Measurements from ENCODE around the gene FGF1.
A peak's percentile ranks its signal among the peaks of the same experiment; 100 is the strongest.

FGF1 gene

GRCh38 chr5:142685418-142686209 lies at the start of gene FGF1:
Gene FGF1 (minus strand): TSS chr5:142686090. CDS start chr5:142614127, 71,963 bp downstream.
- no peak for DNase-seq

GRCh38 chr5:142727735-142728047 lies 41.8 kb upstream of the FGF1 start:
- DNase-seq: no peak

GRCh38 chr5:142726188-142726731 lies 40.4 kb upstream of the FGF1 start:
- no peak for DNase-seq

GRCh38 chr5:142725231-142726187 lies 39.6 kb upstream of the FGF1 start:
- no peak for DNase-seq

DNA sequence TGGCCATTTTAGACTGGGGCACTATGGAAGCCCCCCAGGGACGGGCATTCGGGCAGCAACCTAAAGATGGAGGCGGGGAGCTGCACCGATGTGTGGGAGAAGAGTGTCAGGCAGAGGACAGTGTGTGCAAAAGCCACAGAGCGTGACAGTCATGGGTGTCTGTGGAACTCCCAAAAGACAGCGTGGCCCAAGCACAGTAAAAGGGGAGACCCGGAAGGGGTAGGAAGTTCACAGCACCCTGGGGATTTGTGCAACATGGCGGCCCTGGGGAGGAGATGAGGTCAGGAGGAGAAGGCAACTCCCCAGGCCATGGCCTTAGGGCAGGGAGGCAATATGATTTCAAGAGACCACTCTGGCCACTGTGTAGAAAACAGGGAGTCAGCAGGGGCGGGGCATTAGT lies 38.9 kb upstream of the FGF1 start:
- DNase-seq: no peak

DNA sequence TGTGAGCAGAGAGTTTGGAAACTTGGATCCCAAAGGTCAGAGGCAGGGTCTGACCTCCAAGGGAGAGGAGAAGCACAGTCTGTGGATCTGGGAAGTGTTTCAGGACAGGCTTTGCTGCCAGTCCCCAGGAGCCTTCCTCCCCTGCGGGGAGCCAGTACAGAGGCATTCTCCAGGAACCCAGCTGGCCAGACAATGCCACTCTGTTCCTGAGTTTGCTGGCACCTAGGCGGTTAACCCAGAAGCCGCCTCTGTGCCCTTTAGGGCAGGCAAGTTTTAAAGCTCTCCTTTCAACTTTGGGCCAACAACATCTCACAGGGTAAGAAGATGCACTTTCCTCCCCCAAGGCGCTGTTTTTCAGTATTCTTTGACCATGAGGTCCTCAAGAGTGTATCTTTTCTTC lies 37.0 kb upstream of the FGF1 start:
- DNase-seq: no peak

DNA sequence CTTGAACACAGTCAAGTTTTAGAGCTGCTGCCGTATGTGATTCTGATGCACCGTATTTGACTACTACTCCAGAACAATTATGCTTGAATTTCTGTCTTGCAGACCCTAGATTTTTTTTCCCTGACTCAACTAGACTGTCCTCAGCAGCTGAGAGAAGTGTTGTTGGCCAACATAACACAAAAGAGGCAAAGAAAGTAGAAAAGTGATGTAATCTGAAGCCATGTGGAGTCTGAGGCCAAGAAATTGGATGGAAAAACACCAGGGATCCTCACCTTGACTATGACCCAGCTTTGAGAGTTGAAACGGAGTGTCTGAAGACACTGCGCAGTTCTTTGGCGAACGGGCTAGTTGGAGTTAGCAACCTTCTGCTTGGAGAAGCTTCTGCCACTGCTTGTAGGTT lies 36.3 kb upstream of the FGF1 start:
- DNase-seq: no peak

DNA sequence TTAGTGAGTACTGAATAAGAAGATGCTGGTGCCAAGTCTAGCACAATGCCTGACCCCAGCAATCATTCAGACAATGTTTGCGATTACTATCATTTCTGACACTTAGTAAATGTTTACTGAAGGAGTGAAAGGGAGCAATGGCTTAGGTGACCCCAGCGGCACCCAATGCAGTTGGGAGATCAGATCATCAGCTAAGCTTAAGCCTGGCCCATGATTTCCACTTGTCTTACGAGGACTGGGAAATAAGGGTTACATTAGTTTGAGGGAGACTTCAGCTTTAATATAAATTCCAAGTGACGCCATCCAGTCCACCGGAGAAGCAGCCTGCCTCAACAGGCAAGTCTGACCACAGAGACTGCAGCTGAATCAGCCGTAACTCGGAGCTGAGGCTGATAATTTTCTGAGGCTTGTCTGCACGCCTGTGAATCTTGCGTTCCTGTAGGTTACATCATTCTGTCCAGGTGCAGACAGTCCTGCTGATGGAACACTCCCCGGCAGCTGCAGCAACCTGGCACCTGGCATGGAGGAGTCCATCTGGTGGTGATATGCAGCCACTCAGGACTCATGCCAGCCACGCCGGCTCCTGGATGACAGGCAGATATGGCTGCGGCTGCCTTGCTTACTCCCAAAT lies 34.9 kb upstream of the FGF1 start:
- DNase-seq: no peak

- no peak for DNase-seq
Measured at GRCh38 chr5:142719836-142720370, 34.0 kb upstream of the FGF1 start.

DNA sequence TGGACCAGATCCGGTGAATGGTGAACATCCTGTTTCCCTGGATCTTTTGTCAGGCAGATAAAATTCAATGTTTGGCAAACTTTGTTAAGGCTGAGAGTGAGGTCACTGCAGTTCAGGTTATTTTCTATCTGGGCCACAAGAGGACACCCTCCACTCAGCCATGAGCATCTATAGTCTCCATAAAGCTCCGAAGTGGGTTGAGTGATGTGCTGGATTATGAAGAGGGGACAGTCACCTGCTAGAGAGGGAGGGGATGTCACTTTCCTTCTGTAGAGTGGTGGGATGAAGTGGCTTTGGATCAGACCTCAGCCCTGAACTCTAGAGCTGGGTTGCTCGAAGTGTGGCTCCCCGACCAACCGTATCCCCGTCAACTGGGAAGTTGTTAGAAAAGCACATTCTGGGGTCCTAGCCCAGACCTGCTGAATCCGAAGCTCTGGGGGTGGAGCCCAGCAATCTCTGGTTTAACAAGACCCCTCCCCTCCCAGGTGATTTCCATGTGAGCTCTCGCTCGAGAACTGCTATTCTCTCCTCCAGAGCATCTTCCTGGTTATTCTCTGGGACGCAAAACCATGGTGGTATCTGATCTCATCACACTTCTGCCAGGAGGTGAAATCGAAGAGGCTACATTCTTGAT lies 31.8 kb upstream of the FGF1 start:
- no peak for DNase-seq

DNA sequence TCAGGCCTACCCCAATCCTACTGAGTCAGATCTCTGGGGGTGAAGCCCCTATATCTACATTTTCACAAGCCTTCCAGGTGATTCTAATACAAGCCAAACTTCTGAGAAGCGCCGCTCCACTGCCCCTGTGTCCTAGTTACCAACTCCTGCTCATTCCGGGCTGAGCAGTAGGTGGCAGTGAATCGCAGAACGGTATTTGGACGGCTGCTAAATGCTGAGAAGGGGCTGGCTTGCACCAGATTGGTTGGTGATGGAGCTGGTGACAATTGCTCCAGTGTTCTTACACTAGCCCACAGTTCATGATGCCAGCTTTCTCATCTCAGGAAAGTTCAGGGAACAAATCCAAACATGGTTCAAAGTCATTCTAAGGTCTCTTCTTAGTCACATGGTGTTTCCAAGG lies 31.1 kb upstream of the FGF1 start:
- no peak for DNase-seq

DNA sequence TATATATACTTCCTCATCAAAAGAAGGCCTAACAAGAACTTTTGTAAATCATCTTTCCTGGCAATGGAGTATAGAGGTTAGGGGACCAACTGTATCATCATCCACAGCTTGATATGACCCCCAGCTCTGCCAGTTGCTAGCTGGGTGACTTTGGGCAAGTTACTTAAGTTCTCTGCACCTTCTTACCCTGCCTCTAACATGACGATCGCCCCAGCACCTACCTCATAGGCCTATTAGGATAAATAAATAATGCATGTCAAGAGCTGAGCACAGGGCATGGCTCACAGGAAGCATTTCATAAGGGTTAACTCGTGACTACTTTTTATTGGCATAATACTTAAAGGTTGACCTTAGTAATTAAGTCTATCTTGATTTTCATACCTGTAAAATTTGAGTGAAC lies 29.4 kb upstream of the FGF1 start:
- DNase-seq: no peak

- DNase-seq: peak; percentile 24
Measured at GRCh38 chr5:142713121-142713706, 27.3 kb upstream of the FGF1 start.

- DNase-seq: no peak
Measured at GRCh38 chr5:142703153-142703552, 17.3 kb upstream of the FGF1 start.

- no peak for DNase-seq
Measured at GRCh38 chr5:142701673-142702311, 15.9 kb upstream of the FGF1 start.

DNA sequence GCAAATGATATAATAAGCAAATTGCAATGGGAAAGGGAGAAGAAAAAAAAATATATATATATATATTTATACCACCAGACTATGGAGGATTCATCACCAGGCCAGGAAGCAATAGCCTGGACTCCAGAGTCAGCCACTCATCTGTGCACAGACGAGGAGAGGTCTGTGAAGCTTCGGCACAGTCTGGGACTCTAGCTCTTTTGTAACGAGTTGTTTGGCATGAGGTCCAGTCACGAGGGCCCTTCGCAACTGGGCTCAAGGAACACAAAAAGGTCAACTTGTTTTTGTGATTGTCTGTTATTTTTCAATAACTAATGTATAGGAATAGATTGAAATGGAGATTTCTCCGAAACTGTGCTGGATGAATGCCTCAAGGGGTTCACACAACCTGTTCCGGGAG lies 14.7 kb upstream of the FGF1 start:
- no peak for DNase-seq

DNA sequence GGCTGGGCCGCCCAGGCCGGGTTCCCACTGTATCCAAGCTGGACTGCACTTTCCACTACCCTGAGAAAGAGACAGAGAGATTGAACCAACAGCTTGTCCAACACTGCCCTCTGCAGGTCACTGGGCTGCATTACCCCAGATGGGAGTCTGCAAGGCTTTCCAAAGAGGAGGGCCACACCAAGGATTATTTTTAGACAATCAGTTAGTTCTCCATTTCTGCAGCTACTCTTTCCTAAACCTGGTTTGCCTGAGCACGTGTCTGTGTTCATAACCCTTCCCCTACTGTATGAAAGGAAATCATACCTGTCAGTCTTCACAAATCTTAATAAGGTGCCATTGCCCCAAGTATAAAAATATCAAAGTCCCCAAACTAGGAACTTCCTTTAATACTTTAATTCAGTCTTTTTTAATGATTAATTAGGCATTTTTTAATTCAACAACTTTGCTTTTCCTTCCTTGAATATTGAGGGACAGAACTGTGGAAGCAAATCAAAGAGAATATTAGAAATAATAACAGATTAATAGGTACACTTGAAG lies 13.4 kb upstream of the FGF1 start:
- peak; percentile 22 for DNase-seq

DNA sequence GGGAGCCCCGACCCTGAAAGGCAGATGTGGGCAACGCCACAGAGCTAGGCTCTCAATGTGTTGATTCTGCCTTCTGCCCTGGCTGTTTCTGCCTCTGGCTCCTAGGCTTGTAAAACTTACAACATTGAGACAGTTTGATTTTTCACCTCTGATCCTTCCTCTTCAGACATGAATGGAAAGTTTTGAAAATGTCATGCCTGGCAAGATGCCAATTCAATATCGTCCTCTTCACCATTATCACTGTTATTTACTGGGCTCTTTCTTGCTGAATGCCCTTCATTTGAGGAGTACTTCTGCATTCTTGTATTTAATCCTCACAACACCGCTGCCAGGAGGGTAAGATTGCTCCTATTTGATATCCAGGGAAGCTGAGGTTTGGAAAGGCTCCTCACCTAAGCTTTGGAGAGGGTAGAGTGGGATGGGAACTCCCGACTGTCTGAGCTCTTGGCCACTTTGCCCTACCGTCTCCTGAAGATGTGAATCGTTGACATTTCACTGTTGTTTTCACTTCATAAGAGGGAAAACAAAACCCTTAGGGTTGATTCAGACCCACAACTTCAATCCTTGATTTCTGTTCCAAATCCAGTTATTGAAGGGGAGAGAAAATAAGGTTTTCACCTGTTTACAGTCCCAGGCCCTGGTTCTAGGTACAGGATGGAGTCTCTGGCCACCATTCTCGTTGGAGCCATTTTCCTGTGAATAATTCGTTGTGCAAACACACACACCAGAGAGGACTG lies 12.7 kb upstream of the FGF1 start:
- no peak for DNase-seq

GRCh38 chr5:142697356-142698255 lies 11.7 kb upstream of the FGF1 start:
- DNase-seq: no peak

GRCh38 chr5:142696379-142696778 lies 10.5 kb upstream of the FGF1 start:
- no peak for DNase-seq
